HepG2 (cell line): Measurements from ENCODE around the gene SLC16A14. TPM values are rescaled to one million over a fixed set of nuclear protein-coding genes. Genes with fewer than 3 reads are reported as not detected.

Source experiments
- ATAC-seq: fragments of 200-7000 bp; cut with Tn5 transposase; 3 replicates; pipeline ENCODE4 v1.9.1; 2020; ENCODE audit warnings: mild to moderate bottlenecking, moderate library complexity
- BruUV-seq: library from RNA; stranded (reverse); fragments of 400-500 nt; replicated peaks from 2 replicates; lab custom pipeline; 2021; lab: Mats Ljungman, UMichigan
- CTCF ChIA-PET: fragments of 300-600 bp; formaldehyde crosslinking; extraction: SDS; loops from one replicate; lab custom pipeline; 2021; ENCODE audit warnings: low total read pairs, inconsistent platforms, low intra/inter-chr PET ratio; lab: Yijun Ruan, JAX
- POLR2A ChIA-PET: fragments of 350-600 bp; sonication (Branson Sonifier 250); formaldehyde crosslinking; loops from one replicate; lab custom pipeline; 2020; ENCODE audit warnings: antibody characterized with exemption, inconsistent platforms; lab: Yijun Ruan, JAX
- DNase-seq: peaks from one replicate; pipeline ENCODE4 v3.0.0-alpha.2; 2015; ENCODE audit warnings: low spot score
- FAIRE-seq: peaks from 3 replicates; lab custom pipeline; 2011; peaks lifted over from hg19 to GRCh38; lab: Jason Lieb, UNC
- H2AFZ ChIP-seq: one replicate; pipeline ENCODE4 v1.6.1; 2011; ENCODE audit warnings: low read length, inconsistent platforms
- H3K27ac ChIP-seq: fragments of 300-600 bp; 3 replicates; pipeline ENCODE4 v1.8.0; 2011; ENCODE audit warnings: mixed run types, mild to moderate bottlenecking, mixed read lengths, low read length, inconsistent platforms; ENCODE audit not compliant: insufficient read depth; ENCODE audit errors: extremely low read length
- H3K27me3 ChIP-seq, 2 experiments: fragments of 200-600 bp in 1 of 2; 2 replicates in 1 of 2; 3 replicates in 1 of 2; pipeline versions ENCODE4 v1.6.0 to v1.8.0; 2011; ENCODE audit warnings: low read length in 2 of 2, mild to moderate bottlenecking in 2 of 2, moderate library complexity in 2 of 2, inconsistent platforms in 1 of 2; ENCODE audit not compliant: insufficient read depth in 2 of 2, control insufficient read depth in 1 of 2
- H3K36me3 ChIP-seq, 2 experiments: fragments of 200-600 bp in 1 of 2; replicated peaks in 1 of 2; 2 replicates in 1 of 2; 3 replicates in 1 of 2; pipeline versions ENCODE4 v1.5.1 to v1.8.0; 2011; ENCODE audit warnings: low read length in 2 of 2, inconsistent platforms in 1 of 2; ENCODE audit not compliant: insufficient read depth in 2 of 2, control insufficient read depth in 1 of 2
- H3K4me1 ChIP-seq: 2 replicates; pipeline ENCODE4 v1.5.1; 2012; ENCODE audit warnings: low read length, inconsistent platforms; ENCODE audit not compliant: insufficient read depth
- H3K4me2 ChIP-seq: 2 replicates; pipeline ENCODE4 v1.6.0; 2011; ENCODE audit warnings: low read depth, low read length, inconsistent platforms
- H3K4me3 ChIP-seq, 3 experiments: fragments of 200-600 bp in 1 of 3; sonication (generic), shearing (Covaris generic) in 1 of 3; replicated peaks in 1 of 3; 2 replicates each; pipeline ENCODE4 v1.5.1; 2011 to 2016; ENCODE audit warnings: low read length in 3 of 3, inconsistent platforms in 2 of 3, low read depth in 2 of 3, mild to moderate bottlenecking in 2 of 3, control low read depth in 1 of 3, mixed read lengths in 1 of 3; ENCODE audit not compliant: insufficient read depth in 1 of 3
- H3K79me2 ChIP-seq: one replicate; pipeline ENCODE4 v1.6.1; 2011; ENCODE audit warnings: low read length, inconsistent platforms; ENCODE audit not compliant: insufficient read depth
- H3K9ac ChIP-seq: 2 replicates; pipeline ENCODE4 v1.6.0; 2011; ENCODE audit warnings: mild to moderate bottlenecking, low read depth, low read length, inconsistent platforms; ENCODE audit not compliant: insufficient read depth
- H3K9me3 ChIP-seq: 2 replicates; pipeline ENCODE4 v1.5.1; 2012; ENCODE audit warnings: mild to moderate bottlenecking, low read length
- H4K20me1 ChIP-seq: 2 replicates; pipeline ENCODE4 v1.6.0; 2011; ENCODE audit warnings: inconsistent platforms, mild to moderate bottlenecking, low read length, moderate library complexity; ENCODE audit not compliant: insufficient read depth
- AGO2 ChIP-seq: fragments of 200-400 bp; formaldehyde crosslinking; optimal IDR thresholded peaks from 2 replicates; pipeline ENCODE3; 2017; ENCODE audit warnings: mild to moderate bottlenecking, low read depth, low read length, moderate library complexity
- GZF1 ChIP-seq: sonication (generic); formaldehyde crosslinking; IDR thresholded peaks from 2 replicates; pipeline ENCODE4 v1.5.1; 2020; ENCODE audit warnings: mild to moderate bottlenecking, missing genetic modification reagents
- PRMT3 ChIP-seq: sonication (generic); formaldehyde crosslinking; IDR thresholded peaks from 2 replicates; pipeline ENCODE4 v1.8.1; 2022; ENCODE audit warnings: low read depth, mild to moderate bottlenecking, moderate library complexity, missing genetic modification reagents, borderline replicate concordance
- ZNF746 ChIP-seq: sonication (generic); formaldehyde crosslinking; IDR thresholded peaks from 2 replicates; pipeline ENCODE4 v1.8.0; 2022; ENCODE audit warnings: mild to moderate bottlenecking, missing genetic modification reagents
- WGBS: methylation state at CpG from one replicate; pipeline ENCODE4 v1.1.6; 2017; ENCODE audit warnings: low lambda C conversion rate; 5-methylcytosine and 5-hydroxymethylcytosine counted together
- in situ Hi-C: cut with HindIII; loops from 2 replicates; pipeline ENCODE4 v1.10.0; 2017; ENCODE audit warnings: low pct_unique_long_range_greater_than_20kb; ENCODE audit not compliant: extremely low pct_ligation_motif_present
- intact Hi-C: fragments of 100-400 bp; cut with micrococcal nuclease; formaldehyde crosslinking; loops from one replicate; pipeline ENCODE4 v1.10.0; 2022; ENCODE audit not compliant: unreplicated experiment
- polyA plus RNA-seq, 8 experiments: library from polyadenylated mRNA; depleted of rRNA in 3 of 8; stranded (reverse) in 7 of 8; unstranded in 1 of 8; fragments of >200 nt; fragmentation: Illumina TruSeq in 4 of 8; extraction: Trizol in 4 of 8; gene quantifications; 2 replicates each; pipeline versions ENCODE4 v1.2.1 to v1.2.3, GENCODE V29; 2011 to 2016; ENCODE audit warnings: low read depth in 4 of 8, missing spikeins in 1 of 8, mixed read lengths in 1 of 8; ENCODE audit not compliant: insufficient read depth in 1 of 8
- total RNA-seq, 5 experiments: library from RNA; depleted of rRNA; stranded (reverse); fragments of >200 nt; fragmentation: Illumina TruSeq; extraction: Trizol; gene quantifications; 2 replicates each; pipeline ENCODE4 v1.2.3, GENCODE V29; 2016; ENCODE audit warnings: low read depth in 1 of 5
- TF ChIP-seq, protein P1 (sequence below): sonication (generic); formaldehyde crosslinking; IDR thresholded peaks from 2 replicates; pipeline ENCODE4 v1.8.0; 2022; ENCODE audit warnings: mild to moderate bottlenecking, missing genetic modification reagents; ENCODE audit not compliant: insufficient replicate concordance
- TF ChIP-seq, protein P2 (sequence below): sonication (generic); formaldehyde crosslinking; conservative IDR thresholded peaks from 2 replicates; pipeline ENCODE4 v1.8.1; 2023; ENCODE audit warnings: missing genetic modification reagents

SLC16A14 gene
- total and polyA plus RNA-seq, 2 of the 13 experiments (the other 11 are each of a cell fraction or from before 2014, with no cell fraction given), result 0.05 TPM; not detected in 1

DNA sequence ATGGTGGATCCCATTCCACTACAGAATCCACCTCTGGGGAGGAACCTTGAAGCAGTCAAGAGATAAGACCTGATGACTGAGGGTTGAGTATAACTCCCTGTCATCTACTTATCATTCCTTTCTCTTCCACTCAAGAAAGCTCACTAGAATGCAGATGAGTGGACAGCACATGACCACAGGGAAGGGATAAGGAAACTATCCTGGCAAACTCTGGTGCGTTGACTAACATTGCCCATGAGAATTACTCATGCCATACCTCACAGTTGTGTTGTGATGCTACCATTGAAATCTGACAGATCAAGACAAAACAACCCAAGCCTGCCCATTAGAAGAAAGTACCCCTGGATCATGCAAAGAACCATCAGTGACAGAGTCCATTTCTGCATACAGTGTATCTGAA is 26.5 kb downstream of the SLC16A14 start:
- ATAC-seq, result no peak
- peaks cover 13% of the 10 kb centered on the region for H3K4me1 ChIP-seq

More for the DNA sequence above, 26.5 kb downstream of the SLC16A14 start:
- no TSS peak for BruUV-seq
- Histone ChIP-seq H3K79me2 (no peaks in the 10 kb centered on the region), H3K4me3 (no peak overlapping the region), H3K9me3 (no peaks in the 10 kb centered on the region), H3K27ac (no peak overlapping the region), H3K27me3 (peaks cover 0 to 27% of the 10 kb centered on the region in 2 experiments; a peak in 3 of 5 replicates)
- FAIRE-seq, result no peak
- POLR2A ChIA-PET, result no interaction called here
- TF ChIP-seq AGO2 (no peak), ZNF746 (no peak), PRMT3 (CRISPR knock-in tag) (no peak), GZF1 (no peak)
- TF ChIP-seq, protein P1, sequence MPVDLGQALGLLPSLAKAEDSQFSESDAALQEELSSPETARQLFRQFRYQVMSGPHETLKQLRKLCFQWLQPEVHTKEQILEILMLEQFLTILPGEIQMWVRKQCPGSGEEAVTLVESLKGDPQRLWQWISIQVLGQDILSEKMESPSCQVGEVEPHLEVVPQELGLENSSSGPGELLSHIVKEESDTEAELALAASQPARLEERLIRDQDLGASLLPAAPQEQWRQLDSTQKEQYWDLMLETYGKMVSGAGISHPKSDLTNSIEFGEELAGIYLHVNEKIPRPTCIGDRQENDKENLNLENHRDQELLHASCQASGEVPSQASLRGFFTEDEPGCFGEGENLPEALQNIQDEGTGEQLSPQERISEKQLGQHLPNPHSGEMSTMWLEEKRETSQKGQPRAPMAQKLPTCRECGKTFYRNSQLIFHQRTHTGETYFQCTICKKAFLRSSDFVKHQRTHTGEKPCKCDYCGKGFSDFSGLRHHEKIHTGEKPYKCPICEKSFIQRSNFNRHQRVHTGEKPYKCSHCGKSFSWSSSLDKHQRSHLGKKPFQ (CRISPR knock-in tag), result no peak
- TF ChIP-seq, protein P2, sequence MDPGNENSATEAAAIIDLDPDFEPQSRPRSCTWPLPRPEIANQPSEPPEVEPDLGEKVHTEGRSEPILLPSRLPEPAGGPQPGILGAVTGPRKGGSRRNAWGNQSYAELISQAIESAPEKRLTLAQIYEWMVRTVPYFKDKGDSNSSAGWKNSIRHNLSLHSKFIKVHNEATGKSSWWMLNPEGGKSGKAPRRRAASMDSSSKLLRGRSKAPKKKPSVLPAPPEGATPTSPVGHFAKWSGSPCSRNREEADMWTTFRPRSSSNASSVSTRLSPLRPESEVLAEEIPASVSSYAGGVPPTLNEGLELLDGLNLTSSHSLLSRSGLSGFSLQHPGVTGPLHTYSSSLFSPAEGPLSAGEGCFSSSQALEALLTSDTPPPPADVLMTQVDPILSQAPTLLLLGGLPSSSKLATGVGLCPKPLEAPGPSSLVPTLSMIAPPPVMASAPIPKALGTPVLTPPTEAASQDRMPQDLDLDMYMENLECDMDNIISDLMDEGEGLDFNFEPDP (CRISPR knock-in tag), result 0 out of 2 replicates have a peak, but pooled peaks have one; percentile 62
- TF ChIP-seq, all 625 proteins: peak for 1
- DNase-seq, result no peak
- Histone ChIP-seq H4K20me1 (no peaks in the 10 kb centered on the region), H3K9ac (no peak overlapping the region), H3K36me3 (no peaks in the 10 kb centered on the region), H2AFZ (no peak overlapping the region), H3K4me2 (no peak overlapping the region)
- CTCF ChIA-PET, result no interaction called here
- in situ Hi-C loops, result no loop called here
- WGBS, result 73% methylated on average over 1 of the region's 1 CpG
- intact Hi-C loops, result no loop called here
